Endothelial cell of umbilical vein (primary cell): Measurements from ENCODE around the gene KMT2C. TPM values are rescaled to one million over a fixed set of nuclear protein-coding genes. Genes with fewer than 3 reads are reported as not detected.
"Not testable (repeated sequence)": the region's sequence is repeated elsewhere in the genome, so short reads cannot be mapped to it uniquely, and the experiment has no call there.

Source experiments
- BruUV-seq: library from RNA; stranded (reverse); fragments of 400-500 nt; replicated peaks from 2 replicates; lab custom pipeline; 2021; lab: Mats Ljungman, UMichigan
- CTCF ChIA-PET: fragments of 300-600, 350-600 bp; sonication (Branson Sonifier 250); formaldehyde crosslinking; loops from one replicate; lab custom pipeline; 2021; ENCODE audit warnings: antibody characterized with exemption, inconsistent platforms; lab: Charles Lee
- POLR2A ChIA-PET: fragments of 300-600, 350-600 bp; sonication (Branson Sonifier 250); formaldehyde crosslinking; loops from one replicate; lab custom pipeline; 2021; ENCODE audit warnings: antibody characterized with exemption, inconsistent platforms; lab: Charles Lee
- DNase-seq: peaks from one replicate; pipeline ENCODE4 v3.0.0-alpha.2; 2011; ENCODE audit warnings: low read depth, low spot score
- FAIRE-seq: peaks from 2 replicates; lab custom pipeline; 2011; peaks lifted over from hg19 to GRCh38; lab: Jason Lieb, UNC
- H2AFZ ChIP-seq: 2 replicates; pipeline ENCODE4 v1.6.0; 2012; ENCODE audit warnings: low read depth, low read length, control low read depth, inconsistent platforms
- H3K27ac ChIP-seq: 2 replicates; pipeline ENCODE4 v1.5.1; 2011; ENCODE audit warnings: low read depth, mild to moderate bottlenecking, control low read depth, low read length, moderate library complexity; ENCODE audit not compliant: insufficient read depth
- H3K27me3 ChIP-seq, 2 experiments: 2 replicates each; pipeline versions ENCODE4 v1.6.0 to v1.6.1; 2011; ENCODE audit warnings: low read length in 2 of 2, mixed read lengths in 1 of 2; ENCODE audit not compliant: control insufficient read depth in 2 of 2, insufficient read depth in 2 of 2
- H3K36me3 ChIP-seq, 2 experiments: 2 replicates in 1 of 2; 3 replicates in 1 of 2; pipeline ENCODE4 v1.5.1; 2011; ENCODE audit warnings: low read length in 2 of 2, mild to moderate bottlenecking in 1 of 2, moderate library complexity in 1 of 2; ENCODE audit not compliant: control insufficient read depth in 2 of 2, insufficient read depth in 2 of 2; ENCODE audit errors: extremely low read depth in 1 of 2
- H3K4me1 ChIP-seq: 3 replicates; pipeline ENCODE4 v1.5.1; 2011; ENCODE audit warnings: mild to moderate bottlenecking, low read length; ENCODE audit not compliant: control insufficient read depth, insufficient read depth; ENCODE audit errors: extremely low read depth
- H3K4me2 ChIP-seq: 2 replicates; pipeline ENCODE4 v1.6.1; 2011; ENCODE audit warnings: low read length, control low read depth, mixed read lengths; ENCODE audit not compliant: insufficient read depth
- H3K4me3 ChIP-seq, 3 experiments: fragments of 200-600 bp in 1 of 3; sonication (generic), shearing (Covaris generic) in 1 of 3; replicated peaks in 1 of 3; 2 replicates each; pipeline ENCODE4 v1.5.1; 2011 to 2016; ENCODE audit warnings: control low read depth in 3 of 3, low read length in 3 of 3, mild to moderate bottlenecking in 2 of 3, inconsistent platforms in 1 of 3, low read depth in 1 of 3, moderate library complexity in 1 of 3; ENCODE audit not compliant: insufficient read depth in 1 of 3
- H3K79me2 ChIP-seq: 2 replicates; pipeline ENCODE4 v1.6.0; 2012; ENCODE audit warnings: low read length, inconsistent platforms; ENCODE audit not compliant: control insufficient read depth, insufficient read depth
- H3K9ac ChIP-seq: replicated peaks from 2 replicates; pipeline ENCODE3; 2011; ENCODE audit warnings: low read length, control low read depth; ENCODE audit not compliant: insufficient read depth; ENCODE audit errors: extremely low read depth
- H3K9me1 ChIP-seq: replicated peaks from 3 replicates; pipeline ENCODE4 v1.6.0; 2011; ENCODE audit warnings: mild to moderate bottlenecking, low read length; ENCODE audit not compliant: control insufficient read depth, insufficient read depth; ENCODE audit errors: extremely low read depth
- H3K9me3 ChIP-seq: replicated peaks from 2 replicates; pipeline ENCODE4 v1.5.1; 2012; ENCODE audit warnings: low read length, inconsistent platforms; ENCODE audit not compliant: control insufficient read depth, insufficient read depth
- H4K20me1 ChIP-seq: replicated peaks from 2 replicates; pipeline ENCODE3; 2011; ENCODE audit warnings: mild to moderate bottlenecking, low read length; ENCODE audit not compliant: control insufficient read depth, insufficient read depth; ENCODE audit errors: extremely low read depth
- dilution Hi-C: fragments of 300-500 bp; cut with MboI; formaldehyde crosslinking; loops from one replicate; pipeline ENCODE4 v1.15.0; 2019; ENCODE audit warnings: low sequenced_read_pairs; ENCODE audit not compliant: extremely low pct_ligation_motif_present
- intact Hi-C: fragments of 100-400 bp; cut with micrococcal nuclease; formaldehyde crosslinking; loops from one replicate; pipeline ENCODE4 v1.10.0; 2022
- polyA plus RNA-seq, 4 experiments: library from polyadenylated mRNA; depleted of rRNA in 3 of 4; stranded (reverse) in 3 of 4; unstranded in 1 of 4; fragments of >200 nt; gene quantifications; 2 replicates each; pipeline versions ENCODE4 v1.2.1 to v1.2.3, GENCODE V29; 2011 to 2012; ENCODE audit warnings: missing spikeins in 1 of 4
- total RNA-seq: library from RNA; stranded (reverse); gene quantifications from 2 replicates; pipeline ENCODE4 v1.2.3, GENCODE V29; 2021

KMT2C gene
- total and polyA plus RNA-seq, 2 donors (not counting 3 experiments of a cell fraction or from before 2014, with no cell fraction given) = 8.0 to 53.7 TPM

GRCh38 chr7:152433721-152434490 lies 1.9 kb downstream of the KMT2C start:
- H3K9me1 ChIP-seq, H3K4me1 ChIP-seq, H4K20me1 ChIP-seq, BruUV-seq, H2AFZ ChIP-seq, H3K27me3 ChIP-seq, FAIRE-seq, dilution Hi-C loops, H3K36me3 ChIP-seq, H3K9me3 ChIP-seq: not testable (repeated sequence)
- peak overlapping the region; percentile 98 for H3K4me2 ChIP-seq
- intact Hi-C loops = loop anchor here (1.0 to 10.0 kb wide), 3 partner anchors 93 to 289 kb away; no protein-coding TSS in a partner anchor
- H3K27ac ChIP-seq = peak overlapping the region; percentile 49
- ChIA-PET POLR2A (interaction anchor here (1.0 kb wide), 1 partner anchor 124 kb away, joined by 4 read pairs; no protein-coding TSS in a partner anchor), CTCF (interaction anchor here (0.7 to 1.7 kb wide), 5 partner anchors 28 to 273 kb away, joined by 3 to 16 read pairs (median 4); no protein-coding TSS in a partner anchor)
- peak overlapping the region; percentile 72 to 92 (median 79) for H3K4me3 ChIP-seq
- peak; percentile 68 for DNase-seq
- H3K79me2 ChIP-seq = peaks cover 65% of the 10 kb centered on the region
- H3K9ac ChIP-seq = peak overlapping the region; percentile 57

GRCh38 chr7:152432735-152433134 lies 3.1 kb downstream of the KMT2C start:
- H3K27ac ChIP-seq, H3K9me3 ChIP-seq, H3K27me3 ChIP-seq, H4K20me1 ChIP-seq, H3K4me3 ChIP-seq, dilution Hi-C loops, H3K36me3 ChIP-seq, H3K9ac ChIP-seq, CTCF ChIA-PET, H3K4me2 ChIP-seq, H3K4me1 ChIP-seq, POLR2A ChIA-PET, H3K9me1 ChIP-seq, BruUV-seq, H2AFZ ChIP-seq, FAIRE-seq, DNase-seq: not testable (repeated sequence)
- H3K79me2 ChIP-seq = peaks cover 74% of the 10 kb centered on the region
- intact Hi-C loops = loop anchor here (10.0 kb wide), 1 partner anchor 288 kb away; no protein-coding TSS in a partner anchor
